T-cell (primary cell): Measurements from ENCODE around the gene ZC3H13. TPM values are rescaled to one million over a fixed set of nuclear protein-coding genes. Genes with fewer than 3 reads are reported as not detected.

Experiments
- total RNA-seq, 35 experiments: library from RNA in 6 of 35; stranded (reverse) in 6 of 35; fragments of 120-200 nt in 1 of 35; gene quantifications; one replicate each; pipeline versions ENCODE4 v1.2.1 to v1.2.4 and lab custom pipeline; 2013 to 2026

ZC3H13 gene
- total RNA-seq, 5 donors from 2014 or later (not counting 1 experiment from before 2014, with no cell fraction given) = 41.9 to 61.5 (median 58.4) TPM

Other genes starting within 250 kb of the ZC3H13 start
- 1 to 10 TPM in 3 of 5 donors, under 1 TPM in 2; 0.19 to 4.8 (median 2.4) TPM for gene SIAH3, start 201.0 kb downstream of the ZC3H13 start, total RNA-seq
- gene CPB2, start 52.3 kb upstream of the ZC3H13 start, total RNA-seq = under 1 TPM in 3 of 5 donors, not detected in 2; 0.13 to 0.29 (median 0.28) TPM
- 100 to 1,000 TPM; 338 to 574 (median 413) TPM for gene LCP1, start 129.4 kb upstream of the ZC3H13 start, total RNA-seq
- gene LRRC63, start 159.2 kb upstream of the ZC3H13 start, total RNA-seq = under 1 TPM; 0.43 to 0.82 (median 0.54) TPM